ENCODE measurements around the gene EZH1.

- no peak for TF ChIP-seq CTCF (IDR thresholded peaks at IDR 0.05)
- TF ChIP-seq EP300 (IDR thresholded peaks at IDR 0.05) = no peak
Observed at GRCh38 chr17:42779304-42779935, 34.6 kb upstream of the EZH1 start.

Measured in suprapubic skin (tissue), 3 donors.